ENCODE data around the gene CCS. TPM values are rescaled to one million over a fixed set of nuclear protein-coding genes. Genes with fewer than 3 reads are reported as not detected.

Gene CCS
- total RNA-seq, 1 donor: 28.3 TPM

DNA sequence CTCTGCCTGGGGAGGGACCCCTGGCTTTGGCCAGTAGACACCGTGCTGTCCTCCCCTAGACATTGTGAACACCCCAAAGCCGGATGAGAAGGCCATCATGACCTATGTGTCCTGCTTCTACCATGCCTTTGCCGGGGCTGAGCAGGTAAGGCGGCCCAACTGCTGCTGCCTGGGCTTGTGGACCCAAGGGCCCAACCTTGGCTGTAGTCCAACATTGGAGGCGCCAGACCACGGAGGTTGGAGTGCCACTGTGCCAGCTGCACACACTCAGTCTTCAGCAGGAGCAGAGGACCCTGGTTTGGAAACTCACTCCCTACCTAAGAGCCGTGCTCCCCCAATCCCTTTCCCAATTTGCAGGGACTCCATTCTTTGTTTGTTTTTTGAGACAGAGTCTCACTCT, 36.9 kb upstream of the CCS start:
- no peak overlapping the region for H3K4me3 ChIP-seq (ENCODE audit: low read depth, low read length)
- DNase-seq (ENCODE audit: low read depth): no peak
- TF ChIP-seq, protein P1, sequence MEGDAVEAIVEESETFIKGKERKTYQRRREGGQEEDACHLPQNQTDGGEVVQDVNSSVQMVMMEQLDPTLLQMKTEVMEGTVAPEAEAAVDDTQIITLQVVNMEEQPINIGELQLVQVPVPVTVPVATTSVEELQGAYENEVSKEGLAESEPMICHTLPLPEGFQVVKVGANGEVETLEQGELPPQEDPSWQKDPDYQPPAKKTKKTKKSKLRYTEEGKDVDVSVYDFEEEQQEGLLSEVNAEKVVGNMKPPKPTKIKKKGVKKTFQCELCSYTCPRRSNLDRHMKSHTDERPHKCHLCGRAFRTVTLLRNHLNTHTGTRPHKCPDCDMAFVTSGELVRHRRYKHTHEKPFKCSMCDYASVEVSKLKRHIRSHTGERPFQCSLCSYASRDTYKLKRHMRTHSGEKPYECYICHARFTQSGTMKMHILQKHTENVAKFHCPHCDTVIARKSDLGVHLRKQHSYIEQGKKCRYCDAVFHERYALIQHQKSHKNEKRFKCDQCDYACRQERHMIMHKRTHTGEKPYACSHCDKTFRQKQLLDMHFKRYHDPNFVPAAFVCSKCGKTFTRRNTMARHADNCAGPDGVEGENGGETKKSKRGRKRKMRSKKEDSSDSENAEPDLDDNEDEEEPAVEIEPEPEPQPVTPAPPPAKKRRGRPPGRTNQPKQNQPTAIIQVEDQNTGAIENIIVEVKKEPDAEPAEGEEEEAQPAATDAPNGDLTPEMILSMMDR (IDR thresholded peaks at IDR 0.05; ENCODE audit: insufficient read depth, low read length): no peak

- no peak overlapping the region for H3K4me3 ChIP-seq (ENCODE audit: low read depth, low read length)
- no peak for DNase-seq (ENCODE audit: low read depth)
- TF ChIP-seq, protein P1 (IDR thresholded peaks at IDR 0.05; ENCODE audit: insufficient read depth, low read length): no peak
Observed at GRCh38 chr11:66557733-66558326, 35.2 kb upstream of the CCS start.

GRCh38 chr11:66559142-66559865, 33.7 kb upstream of the CCS start:
- no peak overlapping the region for H3K4me3 ChIP-seq (ENCODE audit: low read depth, low read length)
- DNase-seq (ENCODE audit: low read depth): peak; percentile 14
- TF ChIP-seq, protein P1 (IDR thresholded peaks at IDR 0.05; ENCODE audit: insufficient read depth, low read length): no peak

DNA sequence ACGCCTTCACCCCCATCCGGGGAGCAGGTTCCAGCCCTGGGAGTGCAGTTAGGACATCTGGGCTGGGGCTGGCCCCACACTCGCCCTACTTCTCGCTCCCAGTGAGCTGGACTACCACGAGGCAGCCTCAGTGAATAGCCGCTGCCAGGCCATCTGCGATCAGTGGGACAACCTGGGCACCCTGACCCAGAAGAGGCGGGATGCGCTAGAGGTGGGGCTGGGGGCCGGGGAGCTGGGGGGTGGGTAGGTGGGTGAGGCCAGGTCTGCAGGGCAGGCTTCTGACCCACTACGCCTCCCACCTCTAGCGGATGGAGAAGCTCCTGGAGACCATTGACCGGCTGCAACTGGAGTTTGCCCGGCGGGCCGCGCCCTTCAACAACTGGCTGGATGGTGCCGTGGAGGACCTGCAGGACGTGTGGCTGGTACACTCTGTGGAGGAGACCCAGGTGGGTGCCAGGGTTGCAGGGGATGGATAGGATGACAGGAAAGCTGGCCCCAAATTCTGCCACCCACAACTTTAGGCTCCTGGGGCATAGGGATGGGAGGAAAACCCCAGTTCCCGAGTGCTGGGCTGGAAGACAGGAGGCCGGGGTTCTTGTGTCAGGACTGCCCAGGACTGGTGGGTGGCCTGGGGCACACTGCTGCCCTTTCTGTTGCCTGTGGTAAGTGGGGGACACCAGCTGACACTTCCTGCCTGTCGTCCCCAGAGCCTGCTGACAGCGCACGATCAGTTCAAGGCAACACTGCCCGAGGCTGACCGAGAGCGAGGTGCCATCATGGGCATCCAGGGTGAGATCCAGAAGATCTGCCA, 32.9 kb upstream of the CCS start:
- H3K4me3 ChIP-seq (ENCODE audit: low read depth, low read length): no peak overlapping the region
- TF ChIP-seq, protein P1 (IDR thresholded peaks at IDR 0.05; ENCODE audit: insufficient read depth, low read length): no peak
- DNase-seq (ENCODE audit: low read depth): no peak

DNA sequence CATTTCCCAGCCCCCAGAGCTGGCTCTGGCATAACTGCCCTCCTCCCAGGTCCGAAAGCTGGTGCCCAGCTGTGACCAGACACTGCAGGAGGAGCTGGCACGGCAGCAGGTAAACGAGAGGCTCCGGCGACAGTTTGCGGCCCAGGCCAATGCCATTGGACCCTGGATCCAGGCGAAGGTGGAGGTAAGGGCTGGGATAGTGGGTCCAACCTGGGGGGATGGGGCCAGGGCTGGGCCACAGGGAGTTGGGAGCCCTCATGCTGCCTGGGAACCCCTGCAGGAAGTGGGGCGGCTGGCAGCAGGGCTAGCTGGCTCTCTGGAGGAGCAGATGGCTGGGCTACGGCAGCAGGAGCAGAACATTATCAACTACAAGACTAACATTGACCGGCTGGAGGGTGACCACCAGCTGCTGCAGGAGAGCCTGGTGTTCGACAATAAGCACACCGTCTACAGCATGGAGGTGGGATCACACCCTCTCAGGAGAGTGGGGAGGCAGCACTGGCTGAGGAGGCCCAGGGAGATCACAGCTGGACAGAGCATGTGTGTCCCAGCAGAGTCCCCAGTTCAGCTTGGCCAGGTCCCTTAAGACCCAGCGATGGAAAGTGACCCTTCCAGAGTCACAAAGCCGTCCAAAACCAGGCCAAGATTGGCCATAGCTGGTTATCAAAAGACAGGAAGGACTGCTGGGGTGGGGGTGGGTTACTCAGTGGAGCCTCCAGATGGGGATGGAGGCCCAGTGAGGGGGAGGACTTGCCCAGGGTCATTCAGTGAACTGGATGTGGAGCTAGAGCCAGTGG, 31.6 kb upstream of the CCS start:
- TF ChIP-seq, protein P1 (IDR thresholded peaks at IDR 0.05; ENCODE audit: insufficient read depth, low read length): no peak
- no peak overlapping the region for H3K4me3 ChIP-seq (ENCODE audit: low read depth, low read length)
- DNase-seq (ENCODE audit: low read depth): no peak

DNA sequence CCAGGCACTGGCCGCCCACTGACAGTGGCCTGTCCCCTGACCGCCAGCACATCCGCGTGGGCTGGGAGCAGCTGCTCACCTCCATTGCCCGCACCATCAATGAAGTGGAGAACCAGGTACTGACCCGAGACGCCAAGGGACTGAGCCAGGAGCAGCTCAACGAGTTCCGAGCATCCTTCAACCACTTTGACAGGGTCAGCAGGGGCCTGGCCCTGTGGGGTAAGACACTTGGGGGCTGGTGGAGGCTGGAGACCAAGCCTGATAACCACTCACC, 31.1 kb upstream of the CCS start:
- TF ChIP-seq, protein P1 (IDR thresholded peaks at IDR 0.05; ENCODE audit: insufficient read depth, low read length): no peak
- no peak for DNase-seq (ENCODE audit: low read depth)
- no peak overlapping the region for H3K4me3 ChIP-seq (ENCODE audit: low read depth, low read length)
